Measurements from ENCODE around the gene CUL9. TPM values are rescaled to one million over a fixed set of nuclear protein-coding genes. Genes with fewer than 3 reads are reported as not detected.

Gene CUL9
- total RNA-seq, 1 donor from 2014 or later = 51.6 TPM

- H3K27ac Mint-ChIP-seq (ENCODE audit: unreplicated experiment) = no peak overlapping the region
- peaks cover 3% of the 10 kb centered on the region for H3K4me1 Mint-ChIP-seq (ENCODE audit: low read depth, unreplicated experiment)
- TF ChIP-seq, protein P1, sequence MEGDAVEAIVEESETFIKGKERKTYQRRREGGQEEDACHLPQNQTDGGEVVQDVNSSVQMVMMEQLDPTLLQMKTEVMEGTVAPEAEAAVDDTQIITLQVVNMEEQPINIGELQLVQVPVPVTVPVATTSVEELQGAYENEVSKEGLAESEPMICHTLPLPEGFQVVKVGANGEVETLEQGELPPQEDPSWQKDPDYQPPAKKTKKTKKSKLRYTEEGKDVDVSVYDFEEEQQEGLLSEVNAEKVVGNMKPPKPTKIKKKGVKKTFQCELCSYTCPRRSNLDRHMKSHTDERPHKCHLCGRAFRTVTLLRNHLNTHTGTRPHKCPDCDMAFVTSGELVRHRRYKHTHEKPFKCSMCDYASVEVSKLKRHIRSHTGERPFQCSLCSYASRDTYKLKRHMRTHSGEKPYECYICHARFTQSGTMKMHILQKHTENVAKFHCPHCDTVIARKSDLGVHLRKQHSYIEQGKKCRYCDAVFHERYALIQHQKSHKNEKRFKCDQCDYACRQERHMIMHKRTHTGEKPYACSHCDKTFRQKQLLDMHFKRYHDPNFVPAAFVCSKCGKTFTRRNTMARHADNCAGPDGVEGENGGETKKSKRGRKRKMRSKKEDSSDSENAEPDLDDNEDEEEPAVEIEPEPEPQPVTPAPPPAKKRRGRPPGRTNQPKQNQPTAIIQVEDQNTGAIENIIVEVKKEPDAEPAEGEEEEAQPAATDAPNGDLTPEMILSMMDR (IDR thresholded peaks at IDR 0.05; ENCODE audit: partially characterized antibody, unreplicated experiment) = no peak
- peaks cover 9% of the 10 kb centered on the region for H3K9me3 Mint-ChIP-seq (ENCODE audit: unreplicated experiment)
- peaks cover 7% of the 10 kb centered on the region for H3K36me3 Mint-ChIP-seq (ENCODE audit: unreplicated experiment)
- H3K27me3 Mint-ChIP-seq (ENCODE audit: unreplicated experiment) = peaks cover 18% of the 10 kb centered on the region
- DNase-seq = no peak
- H3K4me3 Mint-ChIP-seq (ENCODE audit: unreplicated experiment) = no peak overlapping the region
Measured at GRCh38 chr6:43261198-43261597, 79.2 kb downstream of the CUL9 start.

GRCh38 chr6:43262000-43262779 is 80.2 kb downstream of the CUL9 start:
- H3K36me3 Mint-ChIP-seq (ENCODE audit: unreplicated experiment) = peaks cover under 1% of the 10 kb centered on the region
- peaks cover 21% of the 10 kb centered on the region for H3K27me3 Mint-ChIP-seq (ENCODE audit: unreplicated experiment)
- no peak for DNase-seq
- peaks cover 8% of the 10 kb centered on the region for H3K4me1 Mint-ChIP-seq (ENCODE audit: low read depth, unreplicated experiment)
- peaks cover 13% of the 10 kb centered on the region for H3K9me3 Mint-ChIP-seq (ENCODE audit: unreplicated experiment)
- no peak overlapping the region for H3K4me3 Mint-ChIP-seq (ENCODE audit: unreplicated experiment)
- no peak overlapping the region for H3K27ac Mint-ChIP-seq (ENCODE audit: unreplicated experiment)
- TF ChIP-seq, protein P1 (IDR thresholded peaks at IDR 0.05; ENCODE audit: partially characterized antibody, unreplicated experiment) = no peak

DNA sequence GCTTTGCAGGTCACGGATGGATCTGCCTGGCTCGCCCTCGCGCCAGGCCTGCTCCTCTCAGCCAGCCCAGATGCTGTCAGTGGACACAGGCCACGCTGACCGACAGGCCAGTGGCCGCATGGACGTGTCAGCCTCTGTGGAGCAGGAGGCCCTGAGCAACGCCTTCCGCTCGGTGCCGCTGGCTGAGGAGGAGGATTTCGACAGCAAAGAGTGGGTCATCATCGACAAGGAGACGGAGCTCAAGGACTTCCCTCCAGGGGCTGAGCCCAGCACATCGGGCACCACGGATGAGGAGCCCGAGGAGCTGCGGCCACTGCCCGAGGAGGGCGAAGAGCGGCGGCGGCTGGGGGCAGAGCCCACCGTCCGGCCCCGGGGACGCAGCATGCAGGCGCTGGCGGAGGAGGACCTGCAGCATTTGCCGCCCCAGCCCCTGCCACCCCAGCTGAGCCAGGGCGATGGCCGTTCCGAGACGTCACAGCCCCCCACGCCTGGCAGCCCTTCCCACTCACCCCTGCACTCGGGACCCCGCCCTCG is 80.9 kb downstream of the CUL9 start:
- peaks cover 21% of the 10 kb centered on the region for H3K27me3 Mint-ChIP-seq (ENCODE audit: unreplicated experiment)
- DNase-seq = no peak
- no peak overlapping the region for H3K4me3 Mint-ChIP-seq (ENCODE audit: unreplicated experiment)
- H3K27ac Mint-ChIP-seq (ENCODE audit: unreplicated experiment) = no peak overlapping the region
- no peaks in the 10 kb centered on the region for H3K36me3 Mint-ChIP-seq (ENCODE audit: unreplicated experiment)
- TF ChIP-seq, protein P1 (IDR thresholded peaks at IDR 0.05; ENCODE audit: partially characterized antibody, unreplicated experiment) = no peak
- peaks cover 16% of the 10 kb centered on the region for H3K9me3 Mint-ChIP-seq (ENCODE audit: unreplicated experiment)
- peaks cover 14% of the 10 kb centered on the region for H3K4me1 Mint-ChIP-seq (ENCODE audit: low read depth, unreplicated experiment)

GRCh38 chr6:43263314-43264178 is 81.5 kb downstream of the CUL9 start:
- TF ChIP-seq, protein P1 (IDR thresholded peaks at IDR 0.05; ENCODE audit: partially characterized antibody, unreplicated experiment) = peak; percentile 50
- peaks cover 14% of the 10 kb centered on the region for H3K4me1 Mint-ChIP-seq (ENCODE audit: low read depth, unreplicated experiment)
- H3K4me3 Mint-ChIP-seq (ENCODE audit: unreplicated experiment) = no peak overlapping the region
- DNase-seq = peak; percentile 84
- H3K36me3 Mint-ChIP-seq (ENCODE audit: unreplicated experiment) = no peaks in the 10 kb centered on the region
- peaks cover 16% of the 10 kb centered on the region for H3K9me3 Mint-ChIP-seq (ENCODE audit: unreplicated experiment)
- peaks cover 22% of the 10 kb centered on the region for H3K27me3 Mint-ChIP-seq (ENCODE audit: unreplicated experiment)
- H3K27ac Mint-ChIP-seq (ENCODE audit: unreplicated experiment) = peak overlapping the region; percentile 15
